Omental fat pad (tissue), 4 donors: Measurements from ENCODE around the gene GLIS1. TPM values are rescaled to one million over a fixed set of nuclear protein-coding genes. Genes with fewer than 3 reads are reported as not detected.

Source experiments
- ATAC-seq: fragments of 150-250 bp; one replicate; pipeline ENCODE4 v1.9.1; 2016; ENCODE audit warnings: mild to moderate bottlenecking, moderate library complexity; ENCODE audit not compliant: low FRiP score
- DNase-seq: peaks from one replicate; pipeline ENCODE4 v3.0.0-alpha.2; 2019; ENCODE audit warnings: low spot score
- CTCF ChIP-seq, 3 donors: fragments of 450-650 bp; IDR thresholded peaks; one replicate each; pipeline ENCODE4 v1.5.1; 2016 to 2017; ENCODE audit warnings: antibody characterized with exemption in 3 of 3, mild to moderate bottlenecking in 3 of 3, moderate library complexity in 2 of 3
- total RNA-seq, 4 donors: library from RNA; depleted of rRNA; stranded (reverse); fragments of >200 nt; gene quantifications; one replicate each; pipeline ENCODE4 v1.1.0, GENCODE V29; 2016

Gene GLIS1
- total RNA-seq, 4 donors from 2014 or later, result 0.19 to 1.4 (median 0.75) TPM

GRCh38 chr1:53517109-53517508 lies 221.9 kb downstream of the GLIS1 start:
- ATAC-seq (no peak), DNase-seq (no peak)
- no peak for TF ChIP-seq CTCF (IDR thresholded peaks at IDR 0.05)

GRCh38 chr1:53516181-53516580 lies 222.8 kb downstream of the GLIS1 start:
- DNase-seq (no peak), ATAC-seq (no peak)
- TF ChIP-seq CTCF (IDR thresholded peaks at IDR 0.05), result no peak

- DNase-seq (no peak), ATAC-seq (no peak)
- no peak for TF ChIP-seq CTCF (IDR thresholded peaks at IDR 0.05)
These were observed 224.5 kb downstream of the GLIS1 start for GRCh38 chr1:53514436-53514835.

- DNase-seq, result no peak
- TF ChIP-seq CTCF (IDR thresholded peaks at IDR 0.05), result no peak
- no peak for ATAC-seq
These were observed 225.1 kb downstream of the GLIS1 start for GRCh38 chr1:53513846-53514245.

- no peak for TF ChIP-seq CTCF (IDR thresholded peaks at IDR 0.05)
- ATAC-seq (no peak), DNase-seq (no peak)
These were observed 225.9 kb downstream of the GLIS1 start for GRCh38 chr1:53512807-53513755.

GRCh38 chr1:53511933-53512806 lies 226.8 kb downstream of the GLIS1 start:
- ATAC-seq (no peak), DNase-seq (no peak)
- no peak for TF ChIP-seq CTCF (IDR thresholded peaks at IDR 0.05)
